Aorta (tissue), 5 donors: ENCODE data around the gene TMPRSS9. TPM values are rescaled to one million over a fixed set of nuclear protein-coding genes. Genes with fewer than 3 reads are reported as not detected.
A peak's percentile ranks its signal among the peaks of the same experiment; 100 is the strongest.
"Not testable (repeated sequence)": the region's sequence is repeated elsewhere in the genome, so short reads cannot be mapped to it uniquely, and the experiment has no call there.

ENCODE experiments used
- ATAC-seq: fragments of 200-7000 bp; cut with Tn5 transposase; one replicate; pipeline ENCODE4 v1.9.1; 2022; ENCODE audit warnings: moderate library complexity; ENCODE audit not compliant: low FRiP score
- DNase-seq, 2 donors: peaks; one replicate each; pipeline ENCODE4 v3.0.0-alpha.2; 2020
- H3K27ac ChIP-seq, 2 donors: one replicate each; pipeline ENCODE4 v1.5.1; 2013; ENCODE audit warnings: low read length in 2 of 2, mild to moderate bottlenecking in 2 of 2, moderate library complexity in 2 of 2, control low read depth in 1 of 2, inconsistent platforms in 1 of 2, low read depth in 1 of 2
- H3K27me3 ChIP-seq, 2 donors: one replicate each; pipeline ENCODE4 v1.6.1; 2013; ENCODE audit warnings: control low read depth in 1 of 2, low read length in 1 of 2, mild to moderate bottlenecking in 1 of 2, moderate library complexity in 1 of 2; ENCODE audit not compliant: insufficient read depth in 2 of 2, control insufficient read depth in 1 of 2
- H3K36me3 ChIP-seq, 2 donors: one replicate each; pipeline ENCODE4 v1.6.1; 2013; ENCODE audit warnings: control low read depth in 1 of 2, low read length in 1 of 2, mild to moderate bottlenecking in 1 of 2; ENCODE audit not compliant: insufficient read depth in 2 of 2, control insufficient read depth in 1 of 2
- H3K4me1 ChIP-seq, 2 donors: one replicate each; pipeline ENCODE4 v1.6.1; 2013; ENCODE audit warnings: low read length in 2 of 2, control low read depth in 1 of 2, mild to moderate bottlenecking in 1 of 2, moderate library complexity in 1 of 2; ENCODE audit not compliant: insufficient read depth in 2 of 2, control insufficient read depth in 1 of 2
- H3K4me3 ChIP-seq, 2 donors: one replicate each; pipeline ENCODE4 v1.5.1; 2013; ENCODE audit warnings: low read length in 2 of 2, control low read depth in 1 of 2, mild to moderate bottlenecking in 1 of 2
- H3K9me3 ChIP-seq: one replicate; pipeline ENCODE4 v1.6.1; 2013; ENCODE audit warnings: mild to moderate bottlenecking, low read length; ENCODE audit not compliant: control insufficient read depth
- WGBS, 2 donors: extraction: QIAGEN DNeasy Blood & Tissue Kit; methylation state at CpG; one replicate each; pipeline ENCODE4 v1.1.7; 2013; 5-methylcytosine and 5-hydroxymethylcytosine counted together
- intact Hi-C, 2 donors: fragments of 100-400 bp; cut with DNase I; formaldehyde crosslinking; loops; one replicate each; pipeline versions ENCODE4 v1.14.2 to v1.15.0; 2022
- polyA plus RNA-seq, 2 donors: library from polyadenylated mRNA; stranded (reverse); fragments of 200-250 nt; gene quantifications; one replicate each; pipeline ENCODE4 v1.2.3, GENCODE V29; 2013
- total RNA-seq, 2 donors: library from RNA; stranded (reverse); fragmentation: NEBNext Ultra II Directional; extraction: Animal tissue kit (Norgen Biotek cat#: 25700); gene quantifications; one replicate each; pipeline ENCODE4 v1.2.1, GENCODE V29; 2021
- donor health status: healthy with polysubstance abuse.
- donor health status: Bipolar disorder and iron deficiency.
- donor health status: DM: no; HTN: no; CAD: no.
- donor health status: DM: no; HTN: no; CAD: no.
- donor health status: DM: yes; HTN: yes; CAD: no.

The TMPRSS9 gene
- total and polyA plus RNA-seq, 4 donors, result 0.23 to 0.27 TPM; not detected in 2

GRCh38 chr19:2345076-2345475 is 15.0 kb upstream of the TMPRSS9 start:
- Histone ChIP-seq H3K9me3 (no peaks in the 10 kb centered on the region), H3K27ac (no peak overlapping the region), H3K4me1 (no peaks in the 10 kb centered on the region), H3K36me3 (no peaks in the 10 kb centered on the region), H3K4me3 (no peak overlapping the region), H3K27me3 (no peaks in the 10 kb centered on the region)
- intact Hi-C loops, result no loop called here
- 96 to 98% methylated on average over 17 of the region's 17 CpGs for WGBS, 2 donors
- ATAC-seq (peak; percentile 26), DNase-seq (no peak)

GRCh38 chr19:2345794-2346663 is 14.0 kb upstream of the TMPRSS9 start:
- no peaks in the 10 kb centered on the region for H3K4me1 ChIP-seq

GRCh38 chr19:2349818-2350217 is 10.2 kb upstream of the TMPRSS9 start:
- H3K36me3 ChIP-seq, H3K9me3 ChIP-seq, ATAC-seq, intact Hi-C loops, H3K4me3 ChIP-seq, DNase-seq, H3K27me3 ChIP-seq, H3K27ac ChIP-seq, H3K4me1 ChIP-seq: not testable (repeated sequence)
- WGBS, 2 donors, result 93 to 94% methylated on average over 24 of the region's 24 CpGs

More at GRCh38 chr19:2345794-2346663, 14.0 kb upstream of the TMPRSS9 start:
- intact Hi-C loops, result no loop called here
- 81% methylated on average over 25 of the region's 25 CpGs for WGBS, 2 donors
- no peak for ATAC-seq
- no peaks in the 10 kb centered on the region for H3K27me3 ChIP-seq
- H3K4me3 ChIP-seq, result no peak overlapping the region
- H3K27ac ChIP-seq, result no peak overlapping the region
- H3K36me3 ChIP-seq, result no peaks in the 10 kb centered on the region
- DNase-seq, result peak in 1 of 2 donors; percentile 67
- H3K9me3 ChIP-seq, result no peaks in the 10 kb centered on the region

GRCh38 chr19:2350656-2351055 is 9.4 kb upstream of the TMPRSS9 start:
- H3K4me3 ChIP-seq, result no peak overlapping the region
- no peaks in the 10 kb centered on the region for H3K36me3 ChIP-seq
- ATAC-seq (no peak), DNase-seq (no peak)
- H3K4me1 ChIP-seq, result no peaks in the 10 kb centered on the region
- H3K27ac ChIP-seq, result no peak overlapping the region
- intact Hi-C loops, result no loop called here
- no peaks in the 10 kb centered on the region for H3K9me3 ChIP-seq
- no peaks in the 10 kb centered on the region for H3K27me3 ChIP-seq
- WGBS, 2 donors, result 81 to 82% methylated on average over 16 of the region's 16 CpGs

- H3K4me3 ChIP-seq, result no peak overlapping the region
- no peak for ATAC-seq
- no peak for DNase-seq
- intact Hi-C loops, result no loop called here
- 93 to 95% methylated on average over 18 to 28 of the region's 28 CpGs for WGBS, 2 donors
- no peak overlapping the region for H3K27ac ChIP-seq
- H3K4me1 ChIP-seq, result no peaks in the 10 kb centered on the region
- H3K9me3 ChIP-seq, result no peaks in the 10 kb centered on the region
- H3K27me3 ChIP-seq, result no peaks in the 10 kb centered on the region
- H3K36me3 ChIP-seq, result no peaks in the 10 kb centered on the region
Measured at GRCh38 chr19:2351591-2351990, 8.5 kb upstream of the TMPRSS9 start.

- H3K27ac ChIP-seq, result no peak overlapping the region
- no peak for DNase-seq
- H3K9me3 ChIP-seq, result no peaks in the 10 kb centered on the region
- WGBS, 2 donors, result 89 to 92% methylated on average over 24 of the region's 24 CpGs
- peak; percentile 7 for ATAC-seq
- H3K4me1 ChIP-seq, result no peaks in the 10 kb centered on the region
- no peak overlapping the region for H3K4me3 ChIP-seq
- no peaks in the 10 kb centered on the region for H3K27me3 ChIP-seq
- intact Hi-C loops, result no loop called here
- H3K36me3 ChIP-seq, result no peaks in the 10 kb centered on the region
Measured at GRCh38 chr19:2352121-2352520, 7.9 kb upstream of the TMPRSS9 start.

- DNase-seq, result peak in 1 of 2 donors; percentile 46
- H3K4me3 ChIP-seq, result no peak overlapping the region
- intact Hi-C loops, result no loop called here
- no peak overlapping the region for H3K27ac ChIP-seq
- H3K27me3 ChIP-seq, result no peaks in the 10 kb centered on the region
- H3K36me3 ChIP-seq, result no peaks in the 10 kb centered on the region
- WGBS, 2 donors, result 89 to 90% methylated on average over 37 to 45 of the region's 45 CpGs
- no peak for ATAC-seq
- no peaks in the 10 kb centered on the region for H3K9me3 ChIP-seq
- H3K4me1 ChIP-seq, result no peaks in the 10 kb centered on the region
Measured at GRCh38 chr19:2353159-2353886, 6.7 kb upstream of the TMPRSS9 start.

- H3K9me3 ChIP-seq, result no peaks in the 10 kb centered on the region
- no peaks in the 10 kb centered on the region for H3K36me3 ChIP-seq
Measured at GRCh38 chr19:2353887-2354592, 6.0 kb upstream of the TMPRSS9 start.

More at GRCh38 chr19:2353887-2354592, 6.0 kb upstream of the TMPRSS9 start:
- H3K27ac ChIP-seq, result no peak overlapping the region
- H3K27me3 ChIP-seq, result no peaks in the 10 kb centered on the region
- no peak for ATAC-seq
- H3K4me3 ChIP-seq, result no peak overlapping the region
- no peak for DNase-seq
- WGBS, 2 donors, result 89% methylated on average over 34 of the region's 34 CpGs
- intact Hi-C loops, result no loop called here
- no peaks in the 10 kb centered on the region for H3K4me1 ChIP-seq
